Jurkat, Clone E6-1 (cell line): Measurements from ENCODE around the gene CNOT6.

Experiments used
- DNase-seq: peaks from one replicate; pipeline ENCODE4 v3.0.0-alpha.2; 2011; ENCODE audit warnings: low read depth, low spot score
- H3K4me3 ChIP-seq: 2 replicates; pipeline ENCODE4 v1.5.1; 2011; ENCODE audit warnings: mild to moderate bottlenecking, low read length, control low read depth, moderate library complexity

Gene CNOT6

GRCh38 chr5:180607861-180608571, 113.8 kb downstream of the CNOT6 start:
- no peak for DNase-seq

DNA sequence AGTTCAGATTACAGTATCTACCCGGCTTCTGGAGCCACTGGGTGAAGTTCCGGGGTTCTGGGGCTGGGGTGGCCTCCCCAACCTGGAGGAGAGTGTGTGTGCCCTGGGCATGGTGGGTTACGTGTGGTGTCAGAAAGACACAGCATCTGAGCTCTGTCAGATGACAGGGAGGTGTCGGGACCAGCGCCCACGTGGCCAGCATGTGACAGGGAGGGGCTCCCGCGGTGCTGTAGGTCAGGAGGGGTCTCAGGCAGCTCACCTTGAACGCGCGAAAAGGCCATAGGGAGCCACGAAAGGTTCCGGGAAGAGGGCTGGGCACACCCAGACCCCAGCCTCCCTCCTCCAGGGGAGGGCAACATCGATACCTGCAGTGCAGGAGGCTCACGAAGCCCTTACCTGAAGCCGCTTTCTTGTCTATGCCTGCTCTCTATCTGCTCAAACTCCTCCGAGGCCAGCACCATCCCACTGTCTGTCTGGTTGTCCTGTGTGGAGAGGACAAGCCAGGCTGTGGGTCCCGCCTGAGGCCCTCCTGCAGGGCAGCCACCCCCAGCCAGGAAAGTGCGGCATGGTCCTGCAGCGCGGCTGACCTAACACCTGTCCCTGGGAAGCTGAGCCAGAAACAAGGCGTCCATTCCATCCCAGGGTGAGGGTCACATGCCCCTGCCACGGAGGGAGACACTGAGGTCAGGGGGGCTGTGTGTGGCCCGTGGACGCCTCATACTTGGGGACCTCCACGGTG, 114.6 kb downstream of the CNOT6 start:
- no peak for DNase-seq

More at GRCh38 chr5:180607861-180608571, 113.8 kb downstream of the CNOT6 start:
- no peak overlapping the region for H3K4me3 ChIP-seq

DNA sequence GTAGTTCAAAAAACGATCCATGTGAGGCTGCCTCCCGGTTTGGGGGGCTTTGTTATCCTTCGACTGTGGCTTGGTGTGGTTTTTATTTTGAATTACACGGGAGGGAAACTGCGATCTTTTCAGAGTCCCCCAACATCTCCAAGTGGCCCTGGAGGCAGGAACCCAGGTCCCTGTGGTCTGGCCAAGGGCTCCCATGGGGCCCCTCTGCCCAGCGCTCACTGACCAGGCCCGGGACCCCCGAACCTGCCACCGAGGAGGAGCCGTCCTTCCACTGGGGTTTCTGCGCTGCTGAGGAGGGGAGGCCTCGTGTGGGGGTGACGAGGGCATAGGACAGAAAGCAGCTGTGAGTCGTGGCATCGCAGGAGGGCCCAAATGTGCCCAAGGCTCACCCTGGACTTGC, 115.2 kb downstream of the CNOT6 start:
- no peak overlapping the region for H3K4me3 ChIP-seq
- DNase-seq = no peak

More for the DNA sequence above, 114.6 kb downstream of the CNOT6 start:
- H3K4me3 ChIP-seq = no peak overlapping the region

DNA sequence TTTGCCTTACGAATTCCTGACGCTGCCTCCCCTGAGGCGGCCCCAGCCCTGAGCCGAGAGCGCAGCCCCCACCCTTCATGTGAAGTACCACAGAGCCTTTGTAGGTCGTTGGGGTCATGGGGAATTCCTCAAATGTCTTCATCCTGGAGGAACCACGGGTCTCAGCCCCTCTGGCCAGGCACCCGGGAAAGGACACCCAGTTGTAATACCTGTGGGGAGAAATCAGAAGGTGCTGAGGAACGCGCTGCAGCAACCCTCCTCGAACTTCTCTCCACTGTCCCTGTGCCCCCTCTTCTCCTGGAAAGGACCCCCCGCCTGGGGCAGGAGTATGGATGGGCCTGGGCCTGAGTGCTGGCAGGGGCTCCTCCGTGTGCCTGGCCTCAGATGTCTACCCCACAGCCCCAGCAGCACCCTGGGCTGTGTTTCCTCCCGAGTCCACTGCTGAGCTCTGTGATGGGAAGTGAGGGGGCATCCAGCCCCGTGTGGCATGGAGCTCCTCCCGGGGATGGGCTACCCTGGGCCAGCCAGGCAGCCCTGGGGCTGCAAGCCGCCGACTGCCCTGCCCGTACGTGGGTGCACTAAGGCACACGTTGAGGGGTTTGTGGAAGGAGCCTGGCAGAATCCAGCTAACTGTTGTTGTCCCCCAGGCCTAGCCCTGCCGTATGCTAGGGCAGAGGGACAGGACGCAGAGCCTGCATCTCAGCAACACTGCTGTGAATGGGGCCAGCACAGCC, 115.8 kb downstream of the CNOT6 start:
- no peak for DNase-seq
- no peak overlapping the region for H3K4me3 ChIP-seq

- H3K4me3 ChIP-seq = no peak overlapping the region
- DNase-seq = no peak
Observed at GRCh38 chr5:180611140-180611850, 117.1 kb downstream of the CNOT6 start.

GRCh38 chr5:180612683-180613082, 118.5 kb downstream of the CNOT6 start:
- no peak for DNase-seq
- H3K4me3 ChIP-seq = no peak overlapping the region

DNA sequence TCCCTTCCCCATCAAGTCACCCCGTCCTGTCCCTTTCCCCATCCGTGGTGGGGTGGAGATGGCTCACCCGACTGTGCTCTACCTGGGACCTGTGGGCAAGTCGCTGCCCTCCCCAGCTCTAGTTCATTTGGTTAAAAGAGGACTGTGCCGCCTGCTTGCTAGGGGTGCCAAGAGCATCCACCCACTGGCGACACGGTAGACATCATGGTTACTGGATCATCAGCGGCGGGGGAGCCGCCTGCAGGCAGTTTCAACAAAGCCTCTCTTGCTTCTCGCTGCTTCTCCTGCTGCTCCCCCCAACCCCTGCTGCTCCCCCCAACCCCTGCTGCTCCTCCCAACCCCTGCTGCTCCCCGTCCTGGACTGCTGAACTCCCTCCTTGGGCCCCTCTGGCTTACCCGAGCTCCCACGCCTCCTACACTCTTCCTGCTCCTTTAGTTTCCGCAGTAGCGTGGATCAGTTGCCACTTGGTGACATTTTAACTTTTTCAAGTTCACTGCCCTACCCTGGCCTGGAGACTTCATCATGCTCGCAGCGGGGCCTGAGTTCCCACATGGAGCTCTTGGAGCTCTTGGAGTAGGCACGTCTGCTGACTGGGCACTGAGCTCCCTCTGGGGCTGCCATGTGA, 119.1 kb downstream of the CNOT6 start:
- no peak for DNase-seq
- H3K4me3 ChIP-seq = no peak overlapping the region

GRCh38 chr5:180613814-180614188, 119.6 kb downstream of the CNOT6 start:
- H3K4me3 ChIP-seq = no peak overlapping the region
- DNase-seq = no peak

GRCh38 chr5:180618487-180618828, 124.3 kb downstream of the CNOT6 start:
- peak overlapping the region; percentile 73 for H3K4me3 ChIP-seq
- DNase-seq = no peak

GRCh38 chr5:180618829-180619562, 124.8 kb downstream of the CNOT6 start:
- DNase-seq = peak; percentile 66

DNA sequence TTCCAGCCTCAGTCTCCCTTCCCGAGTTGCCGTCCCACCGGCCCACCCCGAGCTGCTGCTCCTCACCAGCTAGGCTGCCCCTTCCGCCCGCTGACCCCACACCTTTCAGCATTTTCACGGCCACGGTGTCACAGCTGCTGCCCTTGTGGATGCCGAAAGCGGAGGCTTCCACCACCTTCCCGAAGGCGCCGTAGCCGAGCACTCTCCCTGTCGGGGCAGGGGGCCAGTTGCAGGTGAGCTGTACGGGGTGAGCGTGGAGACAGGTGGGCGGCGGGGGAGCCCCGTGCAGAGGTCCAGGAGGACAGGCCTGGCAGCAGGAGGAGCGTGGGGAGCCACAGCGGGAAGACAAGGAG, 125.4 kb downstream of the CNOT6 start:
- DNase-seq = no peak
- peak overlapping the region; percentile 73 for H3K4me3 ChIP-seq

More at GRCh38 chr5:180618829-180619562, 124.8 kb downstream of the CNOT6 start:
- H3K4me3 ChIP-seq = peak overlapping the region; percentile 73

DNA sequence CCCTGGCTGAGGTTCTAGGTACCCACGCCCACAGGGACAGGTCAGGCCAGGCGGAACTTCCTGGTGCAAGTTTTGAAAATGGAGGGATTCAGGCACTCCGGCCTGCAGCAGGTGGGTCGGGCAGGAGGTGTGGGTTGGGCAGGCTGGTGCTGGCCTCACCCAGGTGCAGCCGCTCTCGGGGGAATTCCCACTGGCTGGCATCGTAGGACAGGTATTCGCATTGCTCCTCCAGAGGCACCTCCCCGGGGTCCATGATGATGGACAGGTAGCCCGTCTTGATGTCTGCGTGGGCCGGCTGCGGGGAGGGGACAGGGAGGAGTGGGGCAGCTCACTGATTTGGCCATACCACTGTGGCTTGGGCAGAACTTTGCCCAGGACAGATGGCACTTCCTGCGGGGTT, 125.8 kb downstream of the CNOT6 start:
- H3K4me3 ChIP-seq = no peak overlapping the region
- no peak for DNase-seq

GRCh38 chr5:180621311-180621710, 127.1 kb downstream of the CNOT6 start:
- H3K4me3 ChIP-seq = no peak overlapping the region
- no peak for DNase-seq

GRCh38 chr5:180622910-180623309, 128.7 kb downstream of the CNOT6 start:
- DNase-seq = no peak
- H3K4me3 ChIP-seq = no peak overlapping the region

DNA sequence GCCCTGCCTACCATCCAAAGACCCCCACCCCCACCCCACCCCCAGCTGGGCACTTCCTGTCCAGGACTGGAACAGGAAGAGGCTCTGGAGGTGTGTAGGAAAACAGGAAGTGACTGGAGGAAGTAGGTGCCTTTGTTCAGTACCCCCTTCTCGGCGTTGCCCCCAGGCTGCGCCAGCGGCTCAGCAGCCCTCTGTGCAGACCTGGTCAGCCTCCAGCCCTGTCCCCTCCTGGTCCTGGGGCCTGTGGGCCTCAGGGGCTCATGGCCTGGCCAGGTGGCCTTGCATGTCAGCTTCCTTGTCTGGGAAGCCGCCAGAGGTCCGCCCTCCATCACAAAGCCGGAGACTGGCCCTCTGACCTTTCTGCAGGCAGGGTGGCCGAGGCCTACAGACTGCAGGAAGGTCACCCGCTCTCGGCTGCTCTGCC, 129.2 kb downstream of the CNOT6 start:
- no peak for DNase-seq
- H3K4me3 ChIP-seq = no peak overlapping the region

DNA sequence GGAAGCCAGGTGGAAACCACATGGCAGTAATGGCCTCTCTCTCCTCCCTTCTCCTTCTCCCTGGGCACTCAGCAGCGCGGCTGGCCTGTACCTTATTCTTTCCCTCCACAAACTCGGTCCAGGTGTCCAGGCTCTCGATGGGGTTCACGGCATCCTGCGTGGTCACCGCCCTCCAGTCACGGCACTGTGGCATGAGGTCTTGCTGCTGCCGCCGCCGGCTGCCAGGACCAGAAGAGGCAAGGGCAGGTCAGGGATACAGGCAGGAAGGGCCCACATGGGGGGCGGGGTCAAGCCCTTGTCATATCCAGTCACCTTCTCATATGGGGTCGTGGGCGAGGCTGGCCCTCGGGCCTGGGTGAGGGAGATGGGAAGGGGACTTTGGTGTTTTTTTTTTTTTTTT, 129.7 kb downstream of the CNOT6 start:
- no peak overlapping the region for H3K4me3 ChIP-seq
- no peak for DNase-seq

DNA sequence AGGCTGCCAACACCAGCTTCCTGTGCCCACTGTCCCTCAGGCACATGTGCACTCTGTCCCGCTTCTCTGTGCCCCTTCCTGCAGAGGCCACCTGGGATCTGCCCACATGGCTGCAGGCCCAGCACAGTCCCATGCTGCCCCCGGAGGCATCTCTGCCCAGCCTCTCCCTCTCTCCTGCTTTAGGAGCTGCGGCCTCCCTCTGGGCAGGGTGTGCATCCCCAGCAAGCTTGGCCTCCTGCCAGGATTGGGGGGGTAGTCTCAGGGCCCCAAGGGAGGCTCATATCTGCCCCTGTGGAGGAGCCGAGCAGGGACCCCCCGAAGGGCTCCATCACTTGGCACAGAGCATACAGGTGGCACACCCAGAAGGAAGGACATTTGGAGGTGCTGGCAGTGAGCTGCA, 130.4 kb downstream of the CNOT6 start:
- no peak overlapping the region for H3K4me3 ChIP-seq
- DNase-seq = no peak

DNA sequence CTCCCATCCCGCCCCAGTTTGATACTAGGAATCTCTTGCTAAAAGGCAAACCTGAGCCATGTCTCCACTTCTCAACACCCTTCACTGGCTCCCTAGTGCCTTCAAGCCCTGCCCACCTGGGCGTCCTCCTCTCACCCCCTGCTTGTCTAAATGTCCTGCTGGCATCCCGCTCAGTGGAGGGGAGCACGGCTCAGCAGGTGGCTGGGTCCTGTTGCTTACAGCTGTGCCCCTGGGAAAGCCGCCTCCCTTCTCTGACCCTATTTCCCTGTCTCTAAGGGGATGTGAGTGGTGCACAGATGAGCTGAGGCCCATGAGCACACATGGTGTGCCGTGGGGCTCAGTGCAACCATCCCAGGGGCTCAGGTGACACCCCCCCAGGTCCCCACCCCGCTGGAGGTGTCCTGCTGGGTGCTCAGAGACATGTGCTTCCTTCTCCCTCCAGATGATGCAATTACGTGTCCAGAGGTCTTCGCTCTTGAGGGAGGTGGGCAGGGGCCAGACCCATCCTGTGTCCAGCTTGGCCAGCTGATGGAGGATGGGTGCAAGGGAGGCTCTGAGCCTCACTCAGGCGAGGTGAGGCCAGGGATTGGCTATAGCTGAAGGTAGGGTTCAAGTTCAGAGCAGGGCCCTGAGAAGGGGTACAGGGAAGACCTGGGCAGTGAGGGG, 131.1 kb downstream of the CNOT6 start:
- no peak overlapping the region for H3K4me3 ChIP-seq
- DNase-seq = no peak
